GM03348 (cell line): ENCODE measurements around the gene DLGAP1.
A peak's percentile ranks its signal among the peaks of the same experiment; 100 is the strongest.
"Not testable (repeated sequence)": the region's sequence is repeated elsewhere in the genome, so short reads cannot be mapped to it uniquely, and the experiment has no call there.

Experiments
- DNase-seq: peaks from one replicate; pipeline ENCODE4 v3.0.0; 2012; ENCODE audit warnings: low spot score

Gene DLGAP1

GRCh38 chr18:3599195-3599594 lies 855.9 kb downstream of the DLGAP1 start:
- no peak for DNase-seq

GRCh38 chr18:3598581-3598980 lies 856.5 kb downstream of the DLGAP1 start:
- DNase-seq: no peak

- no peak for DNase-seq
Observed at GRCh38 chr18:3597409-3598357, 857.4 kb downstream of the DLGAP1 start.

DNA sequence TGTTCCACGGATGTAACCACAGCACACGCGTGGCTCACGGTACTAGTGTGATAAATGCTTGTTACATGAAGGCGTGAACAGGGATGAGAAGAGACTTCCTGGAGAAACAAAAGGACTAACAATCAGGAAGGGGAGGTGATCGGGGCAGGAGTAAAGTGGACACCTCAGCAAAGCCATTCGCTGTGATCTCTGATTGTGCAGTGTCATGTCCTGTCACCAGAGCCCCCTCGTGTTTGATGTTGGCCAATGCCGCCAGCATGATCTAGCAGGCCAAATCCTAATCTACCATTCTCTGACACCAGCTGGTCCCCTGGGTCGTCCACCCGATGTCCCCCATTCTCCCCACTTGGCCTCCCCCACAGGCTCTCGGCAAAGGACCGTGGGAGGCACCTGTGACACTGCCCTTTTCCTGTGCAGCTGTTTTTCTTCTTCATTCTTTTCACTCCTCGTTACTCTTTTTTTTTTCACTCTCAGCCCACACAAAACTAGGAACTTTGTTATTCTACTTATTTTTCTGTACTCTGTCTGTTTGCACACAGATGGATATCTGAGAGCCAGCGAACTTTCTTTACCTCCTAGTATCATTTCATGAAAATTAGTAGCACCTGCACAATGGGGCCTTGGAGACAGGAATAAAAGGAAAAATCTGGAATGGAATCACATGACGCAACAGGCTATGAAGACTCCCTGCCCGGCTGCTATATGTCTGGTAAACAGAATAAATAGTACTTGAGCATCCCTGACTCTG lies 858.3 kb downstream of the DLGAP1 start:
- no peak for DNase-seq

DNA sequence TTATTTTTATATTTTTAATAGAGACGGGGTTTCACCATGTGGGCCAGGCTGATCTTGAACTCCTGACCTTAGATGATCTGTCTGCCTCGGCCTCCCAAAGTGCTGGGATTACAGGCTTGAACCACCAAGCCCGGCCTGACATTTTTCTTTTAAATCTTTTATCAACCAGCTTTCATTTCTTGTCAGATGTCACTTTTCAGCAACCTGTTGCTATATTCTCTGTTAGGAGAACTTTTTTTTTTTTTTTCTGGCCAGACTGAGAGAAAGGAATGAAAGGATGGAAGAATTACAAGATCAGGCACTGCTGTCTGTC lies 858.8 kb downstream of the DLGAP1 start:
- DNase-seq: no peak

- DNase-seq: peak; percentile 54
Observed at GRCh38 chr18:3595369-3596273, 859.5 kb downstream of the DLGAP1 start.

GRCh38 chr18:3594760-3595368 lies 860.2 kb downstream of the DLGAP1 start:
- DNase-seq: no peak

GRCh38 chr18:3593904-3594759 lies 861.0 kb downstream of the DLGAP1 start:
- DNase-seq: peak; percentile 77

GRCh38 chr18:3593381-3593903 lies 861.7 kb downstream of the DLGAP1 start:
- peak; percentile 65 for DNase-seq

GRCh38 chr18:3592864-3593263 lies 862.2 kb downstream of the DLGAP1 start:
- DNase-seq: no peak

- no peak for DNase-seq
Observed at GRCh38 chr18:3590096-3590630, 864.9 kb downstream of the DLGAP1 start.

- DNase-seq: peak; percentile 74
Observed at GRCh38 chr18:3585656-3586509, 869.2 kb downstream of the DLGAP1 start.

GRCh38 chr18:3584897-3585460 lies 870.1 kb downstream of the DLGAP1 start:
- no peak for DNase-seq

DNA sequence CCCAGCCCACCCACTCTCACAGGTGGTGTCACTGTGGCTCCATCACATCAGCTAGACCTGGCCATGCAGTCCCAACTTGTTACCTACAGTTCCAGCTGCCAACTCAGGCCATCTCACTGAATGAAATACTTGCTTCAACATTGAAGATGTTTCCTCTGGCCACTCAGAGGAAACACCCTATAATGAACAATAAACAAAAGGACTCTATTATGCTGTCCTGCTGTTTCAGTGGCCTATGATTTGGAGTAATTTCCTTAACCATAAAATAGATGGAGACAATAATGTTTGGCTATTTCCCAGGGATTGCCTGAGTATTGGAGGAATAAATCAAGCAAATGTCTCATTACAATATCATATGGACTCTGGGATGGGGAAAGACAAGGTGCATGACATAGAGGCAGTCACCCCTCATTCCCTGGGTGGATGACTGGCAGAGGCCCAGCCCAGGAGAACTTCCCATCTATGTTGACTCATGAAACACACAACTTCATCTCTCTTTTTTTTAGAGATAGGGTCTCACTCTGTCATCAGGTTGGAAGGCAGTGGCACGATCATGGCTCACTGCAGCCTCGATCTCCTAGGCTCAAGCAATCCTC lies 870.7 kb downstream of the DLGAP1 start:
- no peak for DNase-seq

DNA sequence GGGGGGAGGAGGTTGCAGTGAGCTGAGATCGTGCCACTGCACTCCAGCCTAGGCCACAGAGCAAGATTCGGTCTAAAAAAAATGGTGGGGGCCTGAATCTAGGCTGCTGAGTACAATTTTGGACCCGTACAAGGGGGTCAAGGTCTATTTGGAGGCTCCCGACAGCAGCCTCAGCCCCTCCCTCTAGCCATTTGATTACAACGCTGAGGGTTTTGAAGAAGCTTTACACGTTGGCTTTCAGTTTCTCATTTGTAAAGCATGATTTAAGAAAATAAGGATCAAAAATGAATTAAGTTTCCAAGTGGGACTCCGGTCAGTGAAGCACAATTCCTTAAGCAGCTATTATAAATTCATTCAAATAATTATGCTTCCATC lies 871.2 kb downstream of the DLGAP1 start:
- no peak for DNase-seq

DNA sequence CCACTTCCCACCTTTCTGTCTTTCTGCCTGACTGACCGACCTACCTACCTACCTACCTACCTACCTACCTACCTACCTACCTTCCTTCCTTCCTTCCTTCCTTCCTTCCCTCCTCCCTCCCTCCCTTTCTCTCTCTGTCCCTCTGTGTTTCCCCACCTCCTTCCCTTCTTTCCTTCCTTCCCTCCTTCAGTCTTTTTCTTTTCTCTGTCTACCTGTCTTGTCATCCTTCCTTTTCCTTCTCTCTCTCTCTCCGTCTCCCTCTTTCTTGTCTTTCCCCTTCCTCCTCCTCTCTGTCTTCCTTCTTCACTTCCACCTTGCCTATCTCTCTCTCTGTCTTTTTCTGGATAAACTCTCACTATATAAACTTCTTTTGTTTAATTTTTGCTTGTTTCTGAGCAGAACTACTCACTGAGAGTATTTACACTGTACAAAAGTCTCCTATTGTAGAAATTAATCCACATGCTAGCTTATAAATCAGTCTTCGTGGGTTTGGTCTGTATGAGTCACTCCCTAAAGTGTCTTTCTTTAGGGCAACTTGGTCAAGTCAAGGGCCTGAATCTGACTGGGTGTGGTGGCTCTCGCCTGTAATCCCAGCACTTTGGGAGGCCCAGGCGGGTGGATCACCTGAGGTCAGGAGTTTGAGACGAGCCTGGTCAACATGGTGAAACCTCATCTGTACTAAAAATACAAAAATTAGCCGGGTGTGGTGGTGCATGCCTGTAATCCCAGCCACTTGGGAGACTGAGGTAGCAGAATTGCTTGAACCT lies 871.8 kb downstream of the DLGAP1 start:
- DNase-seq: not testable (repeated sequence)

DNA sequence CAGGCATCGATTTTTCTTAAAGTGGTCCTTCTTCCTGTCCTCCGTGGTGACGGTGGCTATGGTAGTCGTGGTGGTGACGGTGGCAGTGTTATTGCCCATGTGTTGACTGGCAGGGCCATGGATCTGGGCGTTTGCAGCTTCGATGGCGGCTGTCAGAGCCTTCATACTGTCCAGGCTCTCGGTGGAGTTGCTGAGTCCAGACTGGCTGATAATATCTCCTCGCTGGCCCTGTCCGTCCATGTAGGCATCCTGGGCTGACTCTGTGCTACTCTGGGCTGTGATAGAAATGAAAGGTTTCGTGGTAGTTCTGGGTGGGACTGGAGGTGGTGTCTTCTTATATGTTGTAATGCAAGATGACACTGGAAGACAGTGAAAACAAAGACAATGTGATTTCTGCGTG lies 873.2 kb downstream of the DLGAP1 start:
- DNase-seq: no peak

DNA sequence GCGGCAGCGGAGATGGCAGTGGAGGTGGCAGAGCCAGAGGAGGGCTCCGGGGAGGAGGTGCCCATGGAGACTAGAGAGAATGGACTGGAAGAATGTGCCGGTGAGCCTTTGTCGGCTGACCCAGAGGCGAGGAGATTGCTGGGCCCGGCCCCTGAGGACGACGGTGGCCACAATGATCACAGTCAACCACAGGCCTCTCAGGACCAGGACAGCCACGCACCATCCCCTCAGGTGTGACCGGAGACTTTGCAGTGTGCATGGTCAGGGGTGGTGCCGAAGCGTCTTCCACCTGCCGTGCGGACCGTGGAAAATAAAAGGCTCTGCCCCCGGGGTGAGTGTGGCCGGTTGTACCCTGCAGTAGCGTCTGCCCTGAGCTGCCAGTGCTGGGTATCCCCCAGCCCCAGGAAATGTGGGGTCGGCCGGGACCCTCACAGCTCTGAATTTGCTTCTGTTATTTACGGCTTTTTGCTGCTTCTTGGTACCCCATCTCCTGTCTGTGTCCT lies 874.5 kb downstream of the DLGAP1 start:
- not testable (repeated sequence) for DNase-seq
